Pancreas (tissue), 10 donors: ENCODE measurements around the gene ITFG1. TPM values are rescaled to one million over a fixed set of nuclear protein-coding genes. Genes with fewer than 3 reads are reported as not detected.
A peak's percentile ranks its signal among the peaks of the same experiment; 100 is the strongest.

ENCODE experiments used
- ATAC-seq, 4 donors: fragments of 200-7000 bp; cut with Tn5 transposase; one replicate each; pipeline versions ENCODE4 v1.8.0 to v1.9.1; 2020; ENCODE audit warnings: mild to moderate bottlenecking in 4 of 4, moderate library complexity in 4 of 4
- DNase-seq, 6 donors: peaks; one replicate each; pipeline ENCODE4 v3.0.0-alpha.2; 2020
- FAIRE-seq: peaks from 2 replicates; lab custom pipeline; 2012; peaks lifted over from hg19 to GRCh38; lab: Jason Lieb, UNC
- H3K27ac ChIP-seq, 4 donors: fragments of 200-600 bp; sonication (generic); 1 replicate in 3 of 4; 2 replicates in 1 of 4; pipeline versions ENCODE4 v1.5.0 to v1.8.0; 2020
- H3K27me3 ChIP-seq, 4 donors: fragments of 200-600 bp; one replicate each; pipeline ENCODE4 v1.8.0; 2021
- H3K36me3 ChIP-seq, 3 donors: fragments of 200-600 bp; sonication (generic) in 1 of 3; one replicate each; pipeline versions ENCODE4 v1.5.0 to v1.8.0; 2020 to 2021
- H3K4me1 ChIP-seq, 3 donors: fragments of 200-600 bp; one replicate each; pipeline ENCODE4 v1.8.0; 2021
- H3K4me3 ChIP-seq, 4 donors: fragments of 200-600 bp; sonication (generic) in 2 of 4; one replicate each; pipeline versions ENCODE4 v1.5.0 to v1.8.0; 2020 to 2021
- H3K9me3 ChIP-seq, 4 donors: fragments of 200-600 bp; one replicate each; pipeline ENCODE4 v1.8.0; 2021
- CTCF ChIP-seq, 4 donors: fragments of 200-600 bp; sonication (generic) in 3 of 4; IDR thresholded peaks; one replicate each; pipeline versions ENCODE4 v1.5.0 to v1.8.0; 2021; ENCODE audit warnings: antibody characterized with exemption in 4 of 4
- WGBS, 2 donors: extraction: QIAGEN DNeasy Blood & Tissue Kit; methylation state at CpG; one replicate each; pipeline ENCODE4 v1.1.7; 2013; 5-methylcytosine and 5-hydroxymethylcytosine counted together
- intact Hi-C, 3 donors: fragments of 100-400 bp; cut with DNase I; formaldehyde crosslinking; loops; one replicate each; pipeline versions ENCODE4 v1.11.1 to v1.14.2; 2022
- polyA plus RNA-seq, 2 donors: library from polyadenylated mRNA; stranded (reverse); fragments of 200-250 nt; gene quantifications; one replicate each; pipeline ENCODE4 v1.2.3, GENCODE V29; 2013
- total RNA-seq, 6 donors: library from RNA; stranded (reverse); fragmentation: NEBNext Ultra II Directional in 4 of 6; extraction: Animal tissue kit (Norgen Biotek cat#: 25700) in 4 of 6; gene quantifications; one replicate each; pipeline versions ENCODE4 v1.2.1 to v1.2.4, GENCODE V29; 2021 to 2023
- donor health status: healthy with polysubstance abuse.
- donor health status: DM: no; HTN: no; CAD: no; lungs with moderate emphysema.
- donor health status: DM: no; HTN: no; CAD: no.
- donor health status: control.
- donor health status: control.
- donor health status: Bipolar disorder and iron deficiency.
- donor health status: DM: yes; HTN: yes; CAD: no.
- donor health status: DM: no; HTN: no; CAD: no.
- donor health status: DM: no; HTN: no; CAD: no.
- donor health status: DM: yes; HTN: yes; CAD: no.

The ITFG1 gene
- total and polyA plus RNA-seq, 8 donors, result 5.9 to 33.9 (median 21.2) TPM

- H3K27me3 ChIP-seq, result no peaks in the 10 kb centered on the region
- no peak overlapping the region for H3K27ac ChIP-seq
- no peak for ATAC-seq
- intact Hi-C loops, result no loop called here
- no peak overlapping the region for H3K4me3 ChIP-seq
- DNase-seq, result no peak
- peaks cover 0 to 5% (median 0%) of the 10 kb centered on the region in 3 donors for H3K36me3 ChIP-seq
- H3K9me3 ChIP-seq, result no peaks in the 10 kb centered on the region
- WGBS, 2 donors, result 63% methylated on average over 2 of the region's 2 CpGs
- peak in 1 of 4 donors; percentile 12 for TF ChIP-seq CTCF (IDR thresholded peaks at IDR 0.05)
- H3K4me1 ChIP-seq, result no peaks in the 10 kb centered on the region
- peak; percentile 61 for FAIRE-seq
Observed at GRCh38 chr16:47258874-47259461, 201.9 kb downstream of the ITFG1 start.

GRCh38 chr16:47254756-47255155 is 206.1 kb downstream of the ITFG1 start:
- H3K27ac ChIP-seq, result no peak overlapping the region
- peaks cover 0 to 5% (median 0%) of the 10 kb centered on the region in 3 donors for H3K36me3 ChIP-seq
- H3K4me3 ChIP-seq, result no peak overlapping the region
- no peaks in the 10 kb centered on the region for H3K9me3 ChIP-seq
- DNase-seq (no peak), ATAC-seq (no peak), FAIRE-seq (no peak)
- no peaks in the 10 kb centered on the region for H3K4me1 ChIP-seq
- H3K27me3 ChIP-seq, result no peaks in the 10 kb centered on the region
- no peak for TF ChIP-seq CTCF (IDR thresholded peaks at IDR 0.05)
- WGBS, 2 donors, result 95 to 96% methylated on average over 6 of the region's 6 CpGs
- intact Hi-C loops, result no loop called here

- ATAC-seq (no peak), DNase-seq (no peak), FAIRE-seq (no peak)
- H3K4me3 ChIP-seq, result no peak overlapping the region
- H3K27ac ChIP-seq, result no peak overlapping the region
- TF ChIP-seq CTCF (IDR thresholded peaks at IDR 0.05), result no peak
- H3K27me3 ChIP-seq, result no peaks in the 10 kb centered on the region
- WGBS, 2 donors, result 93 to 95% methylated on average over 2 of the region's 2 CpGs
- H3K36me3 ChIP-seq, result no peaks in the 10 kb centered on the region
- H3K9me3 ChIP-seq, result no peaks in the 10 kb centered on the region
- H3K4me1 ChIP-seq, result no peaks in the 10 kb centered on the region
- intact Hi-C loops, result no loop called here
Observed at GRCh38 chr16:47250983-47251382, 209.9 kb downstream of the ITFG1 start.

GRCh38 chr16:47247690-47248089 is 213.2 kb downstream of the ITFG1 start:
- intact Hi-C loops, result no loop called here
- Histone ChIP-seq H3K4me3 (no peak overlapping the region), H3K27me3 (no peaks in the 10 kb centered on the region), H3K9me3 (no peaks in the 10 kb centered on the region), H3K4me1 (no peaks in the 10 kb centered on the region), H3K27ac (no peak overlapping the region), H3K36me3 (no peaks in the 10 kb centered on the region)
- FAIRE-seq (no peak), ATAC-seq (no peak), DNase-seq (no peak)
- no peak for TF ChIP-seq CTCF (IDR thresholded peaks at IDR 0.05)
- WGBS, 2 donors, result 51 to 63% methylated on average over 3 of the region's 3 CpGs

GRCh38 chr16:47244206-47244605 is 216.7 kb downstream of the ITFG1 start:
- ATAC-seq (no peak), DNase-seq (no peak), FAIRE-seq (no peak)
- H3K27me3 ChIP-seq, result no peaks in the 10 kb centered on the region
- H3K36me3 ChIP-seq, result no peaks in the 10 kb centered on the region
- no peaks in the 10 kb centered on the region for H3K9me3 ChIP-seq
- no peak overlapping the region for H3K27ac ChIP-seq
- no peak overlapping the region for H3K4me3 ChIP-seq
- no peak for TF ChIP-seq CTCF (IDR thresholded peaks at IDR 0.05)
- WGBS, 2 donors, result 72 to 78% methylated on average over 4 of the region's 4 CpGs
- intact Hi-C loops, result no loop called here
- H3K4me1 ChIP-seq, result no peaks in the 10 kb centered on the region
